IPS-NIHi11 (cell line): Measurements from ENCODE around the gene ABHD5.

Experiments used
- DNase-seq: peaks from one replicate; pipeline ENCODE4 v3.0.0; 2012; ENCODE audit warnings: mixed read lengths, low spot score

ABHD5 gene

DNA sequence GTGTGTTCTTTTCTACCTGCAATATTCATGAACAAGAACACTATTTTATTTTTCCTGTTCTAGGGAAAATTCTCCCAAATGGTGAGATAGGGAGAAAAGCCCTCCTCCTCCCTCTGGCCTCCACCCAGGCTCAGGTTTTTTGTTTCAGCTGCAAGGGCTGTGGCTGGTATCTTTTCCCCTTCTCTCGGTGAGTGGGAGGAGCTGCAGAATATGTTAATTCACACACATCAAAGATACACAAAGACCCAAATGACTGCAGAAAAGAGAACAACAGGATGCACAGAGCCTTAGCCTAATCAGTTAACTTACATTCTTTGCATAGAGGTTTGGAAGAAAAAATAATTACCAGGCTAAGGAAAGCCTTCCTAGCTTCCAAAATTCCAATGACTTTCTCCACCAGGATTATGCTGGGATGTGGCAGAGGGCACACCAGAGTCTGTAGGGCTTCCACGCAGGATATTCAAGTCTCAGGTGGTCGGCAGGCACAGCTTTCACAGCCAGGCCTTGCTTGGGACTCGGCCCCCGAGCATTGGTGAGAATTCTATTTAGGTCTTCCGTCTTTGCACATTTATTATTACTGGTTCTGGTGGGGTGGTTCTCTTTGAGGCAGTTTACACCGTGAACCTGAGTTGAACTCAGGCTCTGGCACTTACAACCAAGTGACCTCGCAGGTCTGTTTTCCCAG lies 64.9 kb downstream of the ABHD5 start:
- DNase-seq = no peak

DNA sequence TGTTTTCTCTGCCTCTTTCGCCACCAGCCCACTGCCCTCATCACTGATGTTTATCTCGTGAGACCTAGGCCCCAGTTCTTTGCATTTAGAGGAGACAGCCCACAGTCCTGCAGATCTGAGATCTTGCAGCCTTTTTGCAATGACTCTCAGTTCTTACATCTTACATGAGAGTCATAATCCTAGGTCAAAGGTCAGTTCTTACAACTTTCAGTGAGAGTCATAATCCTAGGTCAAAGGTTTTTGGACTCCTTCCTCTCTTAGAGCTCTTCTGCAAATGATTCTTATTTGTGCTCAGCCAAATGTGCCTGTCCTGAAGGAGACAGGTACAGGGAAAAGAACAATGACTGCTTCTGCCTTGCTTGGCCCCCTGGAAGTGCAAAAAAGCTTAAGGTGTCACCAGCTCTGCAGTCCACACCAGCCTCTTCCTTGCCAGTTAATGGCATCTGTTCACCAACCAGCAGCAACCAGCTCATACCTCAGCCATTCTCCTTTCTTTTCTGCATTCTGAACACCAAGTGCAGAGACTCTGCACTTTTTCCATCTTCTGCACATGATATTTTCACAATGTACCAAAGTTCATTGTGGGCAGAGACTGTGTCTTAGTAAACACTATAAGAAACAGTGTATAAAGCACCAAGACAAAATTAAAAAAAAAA lies 67.1 kb downstream of the ABHD5 start:
- DNase-seq = no peak

DNA sequence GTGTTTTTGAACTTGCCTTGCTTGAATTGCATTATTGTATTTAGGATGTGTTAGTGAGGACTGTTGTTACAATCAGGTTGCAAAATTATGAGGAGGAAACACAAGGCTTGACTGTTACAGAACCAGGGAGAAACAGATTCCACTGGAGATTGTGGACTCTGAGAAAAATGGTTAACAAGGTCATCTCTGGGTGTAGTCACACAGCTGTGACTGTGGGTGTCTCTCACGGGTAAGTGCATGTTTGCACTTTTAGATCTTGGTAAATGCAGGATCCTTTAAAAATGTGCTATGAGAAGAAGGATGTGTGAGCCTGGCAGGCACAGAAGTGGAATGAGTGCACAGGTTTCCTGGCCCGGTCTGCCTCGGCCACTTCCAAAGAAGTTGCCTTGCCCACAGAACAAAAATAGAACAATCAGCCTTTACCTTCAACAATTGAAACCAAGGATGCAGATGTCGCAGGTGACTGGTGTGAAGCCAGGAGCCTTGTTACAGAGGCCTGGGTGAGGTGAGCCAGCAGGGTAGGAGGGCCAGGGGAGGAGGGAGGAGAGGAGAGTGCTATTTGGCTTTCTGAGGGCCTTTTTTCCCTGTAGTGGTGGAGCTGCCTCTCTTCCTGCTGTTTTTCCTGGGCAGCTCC lies 68.0 kb downstream of the ABHD5 start:
- DNase-seq = no peak

DNA sequence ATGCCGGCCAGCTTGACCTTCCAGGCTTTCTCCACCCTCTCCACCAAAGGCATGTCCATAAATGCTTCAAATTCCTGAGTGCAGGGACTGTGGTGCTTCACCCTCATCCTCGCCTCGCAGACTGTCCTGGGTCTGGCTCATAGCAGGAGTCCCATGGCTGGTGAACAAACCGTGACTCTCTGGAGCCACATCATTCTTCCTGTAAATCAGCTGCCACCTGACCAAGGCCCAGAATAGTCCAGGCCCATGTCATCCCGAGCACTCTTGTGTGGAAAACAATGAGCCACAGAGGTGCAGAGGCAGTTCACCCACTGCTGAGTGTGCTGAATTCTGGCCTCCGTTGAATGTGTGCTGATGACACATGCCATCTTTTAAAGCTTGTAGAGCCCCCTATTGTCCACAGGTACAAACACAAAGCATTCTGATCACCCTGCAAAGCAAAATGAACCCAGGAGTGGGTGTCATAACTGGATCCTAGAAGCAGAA lies 68.6 kb downstream of the ABHD5 start:
- DNase-seq = peak; percentile 38

DNA sequence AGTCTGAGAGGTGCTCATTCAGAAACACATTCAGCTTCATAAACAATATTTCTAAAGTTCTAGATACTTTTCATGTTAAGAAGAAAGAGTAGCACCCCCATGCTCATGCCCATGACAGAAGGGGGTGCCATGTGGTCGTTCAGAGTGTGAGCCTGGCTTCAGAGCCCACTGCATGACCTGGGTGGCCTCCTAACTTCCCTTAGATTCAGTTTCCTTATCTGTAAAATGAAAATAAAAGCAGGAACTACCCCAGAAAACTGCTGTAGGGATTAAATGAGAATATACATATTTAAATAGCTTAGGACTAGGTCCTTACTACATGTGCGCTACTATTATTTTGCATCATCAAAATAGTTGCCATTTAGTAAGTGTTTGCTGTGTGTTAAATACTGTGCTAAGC lies 69.2 kb downstream of the ABHD5 start:
- no peak for DNase-seq

DNA sequence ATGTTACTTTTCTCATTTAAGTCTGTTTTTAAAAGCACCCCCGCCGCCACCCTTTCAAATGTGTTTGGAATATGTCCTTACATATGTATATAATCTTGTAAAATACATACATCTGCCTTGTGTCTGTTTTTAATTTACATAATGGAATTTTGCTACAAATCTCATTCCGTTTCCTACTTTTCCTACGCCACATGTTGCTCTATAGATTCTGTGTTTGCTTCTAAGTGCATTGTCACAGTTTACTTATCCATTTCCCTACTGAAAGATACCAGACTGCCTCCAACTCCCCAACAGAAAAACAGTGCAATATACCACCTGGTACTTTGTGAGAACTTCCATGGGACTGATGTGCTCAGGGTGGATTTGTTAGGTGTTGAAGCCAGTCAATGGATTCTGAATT lies 70.2 kb downstream of the ABHD5 start:
- no peak for DNase-seq

DNA sequence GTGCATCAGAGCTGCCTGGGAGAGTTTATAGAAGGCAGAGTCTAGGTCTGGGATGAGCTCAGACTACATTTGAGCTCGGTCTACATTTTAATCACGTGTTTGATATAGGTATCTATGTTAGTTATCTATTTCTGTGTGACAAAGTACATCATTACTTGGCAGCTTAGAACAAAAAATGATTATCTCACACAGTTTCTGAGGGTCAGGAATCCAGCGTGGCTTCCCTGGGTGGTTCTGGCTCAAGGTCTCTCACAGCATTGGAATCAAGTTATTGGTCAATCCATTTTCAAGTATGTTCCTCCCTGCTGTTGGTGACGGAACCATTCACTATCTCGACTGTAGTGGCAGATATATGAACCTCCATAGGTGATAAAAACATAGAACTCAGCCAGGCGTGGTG lies 71.7 kb downstream of the ABHD5 start:
- DNase-seq = no peak

DNA sequence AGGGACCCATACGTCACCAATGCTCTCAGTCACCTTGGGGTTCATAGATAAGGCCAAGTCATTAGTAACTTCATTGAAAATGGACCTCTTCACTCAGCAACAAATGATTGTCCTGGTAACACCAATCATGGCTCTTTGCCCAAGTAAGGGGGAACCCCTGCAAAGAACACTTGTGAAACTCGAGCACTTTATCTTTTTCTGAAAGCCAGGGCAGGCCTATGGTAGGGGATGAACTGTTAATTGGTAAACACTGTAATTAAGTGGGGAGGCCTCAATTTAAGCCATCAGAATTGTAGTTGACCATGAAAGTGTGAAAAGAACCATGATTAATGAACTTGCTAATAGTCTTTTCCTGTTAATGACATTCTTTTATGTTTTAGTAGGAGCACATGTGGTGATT lies 73.3 kb downstream of the ABHD5 start:
- no peak for DNase-seq

DNA sequence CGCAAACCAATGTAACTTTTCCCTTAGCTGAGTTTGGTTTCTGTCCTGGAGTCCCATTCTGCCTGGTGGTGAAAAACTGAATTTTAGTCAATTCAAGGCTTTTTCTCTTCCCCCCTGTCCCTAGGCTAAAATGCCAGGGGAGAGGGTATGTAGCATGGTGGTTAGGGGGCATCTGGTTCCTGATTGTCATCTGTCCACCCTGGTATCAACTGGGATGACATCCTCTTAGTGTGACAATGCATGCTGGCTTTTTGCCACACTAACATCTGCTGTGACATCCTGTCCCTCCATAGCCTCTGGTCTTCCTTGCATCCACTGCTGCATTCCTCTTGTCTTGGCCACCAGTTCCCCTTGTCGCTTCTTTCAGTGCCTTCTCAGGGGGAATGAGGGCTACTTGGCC lies 73.7 kb downstream of the ABHD5 start:
- DNase-seq = no peak

DNA sequence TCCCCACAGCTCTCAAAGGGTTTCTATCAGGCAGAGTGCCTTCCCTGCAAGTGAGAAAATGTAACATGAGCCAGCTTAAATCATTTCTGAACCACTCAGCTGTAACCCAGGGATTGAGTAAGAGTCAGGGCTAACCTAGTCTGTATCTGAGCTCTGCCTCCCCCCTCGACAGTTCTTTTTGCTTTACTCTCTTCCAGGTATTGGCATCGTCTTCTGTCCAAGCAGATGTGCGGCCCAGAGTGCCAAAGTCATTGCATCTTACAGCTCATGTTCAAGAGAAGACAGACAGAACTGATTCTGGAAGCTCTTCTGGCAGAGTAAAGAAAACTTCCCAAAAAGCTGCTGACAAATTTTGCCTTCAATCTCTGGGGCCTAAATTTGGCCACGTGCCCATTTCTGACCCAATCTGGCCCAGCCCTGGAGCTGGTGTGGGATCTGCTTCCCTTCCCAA lies 74.8 kb downstream of the ABHD5 start:
- no peak for DNase-seq

DNA sequence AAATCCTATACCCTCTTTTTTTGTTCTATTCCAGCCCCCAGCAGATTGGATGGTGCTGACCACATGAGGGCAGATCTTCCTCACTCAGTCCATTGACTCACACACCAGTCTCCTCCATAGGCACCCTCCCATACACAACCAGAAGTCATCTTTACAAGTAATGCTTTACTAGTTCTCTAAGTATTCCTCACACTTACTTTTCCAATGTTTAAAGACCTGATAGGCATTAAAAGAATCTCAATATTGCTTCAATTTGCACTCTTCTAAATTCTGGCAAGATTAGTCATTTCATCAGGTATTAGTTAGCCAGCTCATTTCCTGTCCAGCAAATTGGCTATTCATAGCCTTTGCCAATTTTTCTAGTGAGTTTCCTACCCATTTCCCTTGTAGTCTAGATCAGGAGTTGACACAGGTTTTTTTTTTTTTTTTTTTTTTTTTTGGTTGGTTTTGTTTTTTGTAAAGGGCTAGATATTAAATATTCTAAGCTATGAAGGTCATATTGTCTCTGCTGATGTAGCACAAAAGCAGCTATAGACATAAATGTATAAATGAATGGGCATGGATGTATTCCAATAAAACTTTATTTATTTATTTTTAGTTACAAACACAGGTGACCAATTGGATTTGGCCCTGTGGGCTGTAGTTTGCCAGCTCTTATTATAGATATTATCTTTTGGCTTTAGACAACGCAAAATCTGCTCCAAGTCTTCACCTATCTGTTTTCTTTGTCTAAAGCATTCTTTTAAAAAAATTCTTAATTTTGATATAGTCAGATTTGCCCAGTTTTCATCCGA lies 76.1 kb downstream of the ABHD5 start:
- DNase-seq = no peak

DNA sequence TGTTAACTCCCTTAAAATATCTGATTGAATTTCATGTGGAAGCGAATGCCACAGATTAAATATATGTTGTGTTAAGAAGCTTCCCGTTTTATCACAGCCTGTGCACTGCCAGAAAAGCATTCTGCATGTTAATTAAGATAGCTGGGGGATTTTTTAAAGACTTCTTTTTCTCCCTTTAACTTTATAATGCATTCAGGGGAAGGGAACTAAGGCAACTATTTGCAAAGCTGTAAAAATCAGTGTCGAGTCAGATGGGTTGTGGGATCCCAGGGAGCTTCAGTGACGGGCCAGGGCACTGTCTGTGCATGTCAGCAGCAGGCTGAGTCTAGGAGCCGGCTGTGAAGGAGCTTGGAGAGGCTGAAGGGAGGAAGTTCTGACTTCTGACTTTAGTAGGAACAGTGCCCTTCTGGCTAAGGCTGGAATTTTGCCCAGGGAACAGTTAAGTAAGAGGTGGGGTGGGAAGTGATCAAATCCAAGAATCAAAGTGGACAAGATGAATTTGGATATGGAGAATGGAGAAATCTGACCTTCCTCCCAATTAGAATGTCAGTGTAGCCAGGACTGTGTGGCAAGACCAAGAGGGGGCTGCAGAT lies 77.7 kb downstream of the ABHD5 start:
- DNase-seq = no peak

DNA sequence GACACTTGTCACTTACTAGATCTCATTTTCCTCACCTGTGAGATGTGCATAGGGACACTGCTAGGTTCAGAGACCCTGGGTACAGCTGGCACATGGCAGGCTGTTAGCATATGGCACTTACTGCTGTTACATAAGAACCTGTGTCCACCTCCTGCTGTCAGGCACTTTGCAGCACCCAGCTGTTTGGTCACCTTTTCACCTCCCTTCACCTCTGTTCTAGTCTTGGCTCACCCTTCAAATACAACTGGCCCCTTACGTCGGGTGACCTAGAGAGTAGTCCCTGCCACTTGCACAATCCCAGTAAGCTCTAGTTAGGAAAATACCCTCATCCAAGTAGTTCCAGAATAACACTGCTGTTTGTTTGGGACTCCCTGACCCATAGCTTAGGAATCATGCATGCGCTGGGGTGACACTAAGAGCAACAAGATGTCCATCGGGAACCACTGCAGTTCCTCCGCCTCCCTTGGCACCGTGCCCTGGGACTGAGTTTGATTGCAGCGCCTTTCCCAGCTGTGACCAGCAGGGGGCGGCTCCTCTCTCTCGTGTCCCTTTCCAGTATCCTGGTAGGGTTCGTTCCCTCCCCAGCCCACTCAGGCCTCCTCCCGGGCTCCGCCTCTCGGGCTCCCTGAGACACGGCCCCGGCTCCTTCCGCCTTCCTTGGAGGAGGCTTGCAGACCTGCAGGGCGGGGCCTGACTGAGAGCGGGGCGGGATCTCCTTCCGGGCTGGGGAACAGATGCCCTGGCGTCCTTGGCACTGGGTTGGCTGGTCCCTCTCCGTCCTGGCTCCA lies 78.6 kb downstream of the ABHD5 start:
- DNase-seq = peak; percentile 98

DNA sequence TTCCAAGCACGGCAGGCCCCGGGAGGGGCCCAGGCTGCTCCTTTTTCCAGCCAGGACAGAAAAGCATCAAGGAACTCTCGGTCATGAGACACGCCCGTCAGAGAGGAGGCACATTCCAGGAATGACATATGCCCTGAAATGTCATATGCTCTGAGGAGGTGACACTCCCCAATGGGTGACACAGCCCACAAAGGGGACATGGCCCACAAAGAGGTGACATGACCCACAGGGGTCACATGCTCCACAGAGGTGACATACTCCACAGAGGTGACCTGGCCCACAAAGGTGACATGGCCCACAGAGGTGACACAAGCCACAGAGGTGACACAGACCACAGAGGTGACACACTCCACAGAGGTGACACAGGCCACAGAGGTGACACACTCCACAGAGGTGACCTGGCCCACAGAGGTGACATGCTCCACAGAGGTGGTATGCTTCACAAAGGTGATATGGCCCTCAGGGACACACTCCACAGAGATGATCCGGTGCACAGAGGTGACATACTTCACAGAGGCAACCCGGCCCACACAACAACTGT lies 79.2 kb downstream of the ABHD5 start:
- no peak for DNase-seq

DNA sequence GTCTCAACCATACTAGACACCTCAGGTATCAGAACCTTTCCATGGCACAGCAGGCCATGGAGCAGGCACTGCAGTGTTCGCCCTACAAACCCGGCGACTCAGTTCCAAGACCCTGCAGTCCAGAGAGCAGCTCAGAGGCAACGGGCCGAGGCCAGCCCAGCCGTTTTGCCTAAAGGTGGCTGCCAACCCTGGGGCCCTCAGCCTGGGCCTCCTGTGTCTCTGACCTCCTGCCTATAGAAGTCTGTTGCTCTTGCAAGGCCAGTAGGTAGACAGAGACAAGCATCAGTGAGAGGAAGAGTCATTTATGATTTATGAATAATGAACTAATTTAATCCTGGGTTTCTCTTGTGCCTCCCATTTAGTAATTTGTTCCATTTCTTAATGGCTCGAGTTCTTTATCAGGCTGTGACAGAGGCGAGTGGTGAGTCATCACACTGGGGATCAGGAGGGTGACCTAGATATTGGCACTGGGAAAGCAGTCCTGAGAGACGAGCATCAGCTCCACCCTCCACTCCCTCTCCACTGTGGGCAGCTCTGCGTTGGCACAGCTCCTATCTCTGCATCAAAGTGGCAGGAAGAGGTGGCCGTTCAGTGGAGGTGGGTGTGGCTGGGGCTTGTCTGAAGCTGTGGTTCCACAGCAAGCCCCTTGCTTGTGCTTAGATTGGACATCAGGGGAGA lies 79.8 kb downstream of the ABHD5 start:
- DNase-seq = no peak

DNA sequence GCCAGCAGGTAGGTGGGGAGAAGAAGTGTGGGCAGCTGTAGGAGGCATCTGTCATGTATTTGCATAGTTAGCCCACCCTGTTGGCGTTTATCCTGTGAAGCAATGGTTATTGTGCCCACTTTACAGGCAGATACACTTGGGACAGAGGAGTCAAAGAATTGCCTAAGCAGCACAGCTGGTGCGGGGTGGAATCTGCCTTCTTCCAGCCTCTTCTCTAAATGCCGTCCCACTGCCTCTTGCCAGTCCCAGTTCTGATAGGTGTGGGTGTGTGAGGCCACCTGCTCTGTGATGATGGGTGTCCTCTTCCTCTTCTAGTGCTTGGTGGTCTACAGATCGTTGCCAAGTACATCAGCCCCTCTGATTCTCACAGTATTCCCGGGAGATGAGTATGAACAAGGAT lies 80.9 kb downstream of the ABHD5 start:
- DNase-seq = no peak

DNA sequence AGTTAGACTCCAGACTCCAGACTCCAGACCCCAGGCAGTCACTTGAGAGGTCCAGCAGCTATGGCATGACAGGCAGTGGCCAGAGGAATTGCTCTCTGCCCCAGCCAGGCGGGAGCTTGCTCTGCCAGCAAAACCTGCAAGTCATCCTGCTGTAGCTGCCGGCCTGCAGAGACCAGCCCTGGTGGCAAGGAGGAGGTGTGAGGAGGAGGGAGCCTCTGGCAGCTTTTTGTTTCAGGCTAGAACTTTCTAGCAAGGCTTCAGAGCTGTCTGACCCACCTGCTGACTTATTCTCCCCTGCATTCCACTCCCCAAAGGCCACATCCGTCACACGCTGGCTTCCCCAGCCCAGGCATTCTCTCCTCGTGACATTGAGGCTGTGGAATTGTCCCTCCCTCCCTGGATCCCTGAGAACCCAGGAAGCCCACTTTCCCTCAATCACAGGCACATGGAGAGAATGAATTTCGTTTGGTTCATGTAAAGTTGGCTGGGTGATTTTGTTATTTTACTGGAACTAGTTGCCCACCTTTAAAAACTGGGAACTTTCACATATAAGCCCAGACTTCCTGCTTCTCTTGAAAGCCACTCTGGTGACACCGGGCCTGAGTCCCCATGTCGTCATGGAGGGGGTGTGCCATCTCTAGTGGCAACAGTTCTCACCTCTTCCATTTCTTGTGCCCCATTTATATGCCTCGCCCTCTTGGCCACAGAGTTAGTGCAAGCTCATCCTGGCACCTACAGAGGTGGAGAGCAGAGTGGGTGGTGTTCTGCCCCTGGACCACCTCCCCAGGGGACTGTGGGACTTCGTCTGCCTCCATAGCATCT lies 82.7 kb downstream of the ABHD5 start:
- DNase-seq = no peak

DNA sequence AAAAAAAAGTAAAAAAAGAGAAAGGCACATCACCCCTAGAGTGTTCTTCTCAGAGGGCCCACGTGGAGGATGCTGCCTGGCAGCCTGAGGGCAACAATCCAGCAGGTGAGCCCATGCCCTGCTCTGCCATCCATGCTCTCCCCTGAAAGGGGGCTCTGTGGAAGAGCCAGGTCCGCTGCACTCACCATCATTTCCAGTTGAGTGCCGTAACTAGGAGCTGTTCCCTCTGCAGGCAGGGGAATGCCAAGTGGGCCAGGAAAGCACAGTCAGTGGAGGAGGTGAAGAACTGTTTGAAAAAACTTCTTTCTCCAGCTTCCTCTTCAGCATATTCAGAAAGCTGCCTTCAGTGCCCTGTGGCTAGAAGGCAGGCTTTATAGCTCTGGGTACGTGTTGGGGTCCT lies 84.1 kb downstream of the ABHD5 start:
- DNase-seq = no peak

DNA sequence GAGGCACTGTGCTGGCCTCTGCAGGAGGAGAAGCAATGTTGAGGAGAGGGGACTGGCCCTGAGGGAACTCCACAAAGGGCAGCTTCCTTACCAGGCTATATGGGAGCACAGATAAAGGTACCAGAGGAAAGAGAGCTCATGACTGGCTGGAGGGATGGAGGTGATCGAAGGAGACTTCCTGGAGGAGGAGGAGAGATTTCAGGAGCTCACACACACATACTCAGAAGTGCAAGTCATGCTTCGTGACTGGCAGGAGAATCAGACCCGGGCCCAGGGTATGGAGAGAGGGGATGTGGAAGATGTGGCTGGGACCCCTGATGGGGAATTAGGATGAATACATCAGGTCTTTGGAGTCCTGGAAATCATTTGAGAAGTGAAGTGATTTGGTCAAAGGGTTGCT lies 85.4 kb downstream of the ABHD5 start:
- no peak for DNase-seq

DNA sequence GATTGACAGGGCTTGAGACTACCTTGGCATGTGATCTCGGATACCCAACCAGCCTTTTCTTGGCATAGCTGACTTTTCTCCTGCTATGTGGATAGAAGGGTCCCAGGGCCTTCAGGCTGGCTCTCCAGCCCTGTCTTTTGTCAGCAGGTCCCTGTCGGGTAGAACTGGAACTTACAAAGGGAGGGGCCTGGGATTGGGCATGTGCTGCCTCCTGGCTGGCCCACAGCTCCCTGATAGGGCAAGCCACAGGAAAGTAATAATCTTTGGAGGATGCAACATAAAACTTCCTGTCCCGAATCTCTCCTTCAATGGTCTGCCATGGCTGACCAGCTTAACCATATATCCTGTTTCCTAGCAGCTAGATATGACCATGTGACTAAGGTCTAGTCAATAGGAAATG lies 89.1 kb downstream of the ABHD5 start:
- no peak for DNase-seq
